ENCODE results near the gene ANKRD63.

ANKRD63 gene

DNA sequence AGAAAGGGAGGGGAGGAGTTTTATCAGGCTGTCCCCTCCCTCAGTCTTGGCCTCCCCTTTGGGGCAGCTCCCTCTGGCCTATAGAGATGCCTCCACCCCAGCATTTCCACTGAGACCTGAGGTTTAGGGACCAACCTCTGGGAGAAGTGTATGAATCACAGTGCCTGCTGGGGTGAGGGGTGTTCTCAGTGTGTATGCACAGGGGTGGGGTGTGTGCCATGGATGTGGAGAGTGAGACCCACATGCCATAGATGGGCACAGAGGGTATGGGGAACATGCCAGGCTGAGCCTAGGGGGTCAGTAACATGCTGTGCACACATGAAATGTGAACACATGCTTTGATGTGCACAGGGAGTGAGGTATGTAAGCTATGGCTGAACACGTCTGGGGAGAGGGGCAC, 12.4 kb upstream of the ANKRD63 start:
- DNase-seq, result no peak

DNA sequence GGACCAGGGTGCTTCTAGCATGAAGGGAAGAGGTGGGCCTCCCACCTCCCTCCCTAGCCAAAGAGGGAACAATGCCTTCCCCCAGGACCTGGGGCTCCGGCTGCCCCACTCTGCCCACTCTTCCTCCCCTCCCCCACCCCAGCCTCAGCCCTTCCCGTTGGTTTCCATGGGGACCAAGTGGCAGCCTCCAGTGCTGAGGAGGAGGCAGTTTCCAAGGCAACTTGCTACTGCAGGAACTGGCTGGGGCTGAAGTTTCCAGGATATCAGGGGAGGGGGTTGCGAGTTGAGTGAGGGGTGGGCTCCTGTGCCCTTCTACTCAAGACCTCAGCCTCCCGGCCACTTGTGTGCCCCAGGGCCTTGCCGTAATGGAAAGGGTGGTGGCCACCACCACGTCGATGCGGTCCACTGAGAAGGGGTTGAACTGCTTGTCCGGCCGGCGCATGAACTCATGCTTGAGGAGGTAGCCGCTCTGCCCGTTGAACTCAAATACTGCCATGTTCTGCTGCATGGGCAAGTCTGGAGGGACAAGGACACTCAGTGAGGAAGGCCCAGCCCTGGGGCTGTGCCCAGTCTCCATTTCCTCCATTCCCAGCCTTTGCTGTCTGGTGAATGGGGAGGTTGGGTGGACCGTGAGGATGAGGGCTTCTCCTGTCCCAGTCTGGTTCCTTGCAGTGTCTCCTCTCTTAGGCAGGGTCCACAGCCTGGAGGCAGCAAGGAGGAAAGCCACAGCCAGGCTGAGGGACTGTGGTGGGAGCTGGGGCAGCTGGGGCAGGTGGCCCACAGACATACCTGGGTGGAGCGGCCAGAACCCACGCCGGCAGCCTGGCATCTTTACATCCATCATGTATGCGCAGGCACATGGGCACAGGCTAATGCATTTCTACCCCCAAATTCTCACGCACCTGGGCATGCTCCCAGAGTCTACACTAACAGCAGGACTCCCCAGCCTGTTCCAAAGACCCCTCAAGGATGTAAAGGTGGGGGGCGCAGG, 11.3 kb upstream of the ANKRD63 start:
- no peak for DNase-seq

DNA sequence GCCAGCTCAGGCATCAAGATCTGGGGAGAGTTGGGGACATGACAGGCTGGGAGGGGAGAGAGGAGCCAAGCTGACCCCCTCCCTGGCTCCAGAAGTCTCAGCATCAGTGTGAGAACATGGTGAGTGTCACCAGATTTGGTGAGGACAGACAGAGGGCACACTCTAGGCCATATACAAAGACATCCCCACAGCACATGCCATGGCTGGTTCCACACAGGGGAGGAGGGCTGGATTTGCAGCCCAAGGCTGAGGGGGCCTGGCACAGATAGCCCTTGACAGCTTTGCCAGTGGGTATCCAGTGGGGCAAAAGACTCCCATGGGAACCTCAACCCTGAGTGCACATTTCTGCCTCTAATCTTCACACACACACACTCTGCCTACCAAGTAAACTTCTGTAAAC, 10.1 kb upstream of the ANKRD63 start:
- DNase-seq, result no peak

DNA sequence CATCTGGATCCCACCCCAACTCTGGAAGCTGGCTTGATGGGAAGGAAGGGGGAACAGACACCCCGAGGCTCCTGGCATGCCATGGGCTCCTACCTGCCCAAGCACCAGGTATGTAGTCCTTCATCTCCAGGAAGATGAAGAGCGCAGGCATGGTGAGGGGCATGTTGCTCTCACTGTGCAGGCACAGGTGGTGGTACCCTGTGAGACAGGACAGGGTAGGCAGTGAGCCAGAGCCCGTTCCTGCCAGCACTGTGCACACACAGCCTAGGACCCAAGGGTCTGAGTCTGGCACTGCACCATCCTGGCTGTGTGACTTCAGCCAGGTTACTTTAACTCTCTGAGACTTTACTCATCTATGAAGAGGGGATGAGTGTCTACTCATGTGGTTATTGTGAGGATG, 9.4 kb upstream of the ANKRD63 start:
- DNase-seq, result no peak

DNA sequence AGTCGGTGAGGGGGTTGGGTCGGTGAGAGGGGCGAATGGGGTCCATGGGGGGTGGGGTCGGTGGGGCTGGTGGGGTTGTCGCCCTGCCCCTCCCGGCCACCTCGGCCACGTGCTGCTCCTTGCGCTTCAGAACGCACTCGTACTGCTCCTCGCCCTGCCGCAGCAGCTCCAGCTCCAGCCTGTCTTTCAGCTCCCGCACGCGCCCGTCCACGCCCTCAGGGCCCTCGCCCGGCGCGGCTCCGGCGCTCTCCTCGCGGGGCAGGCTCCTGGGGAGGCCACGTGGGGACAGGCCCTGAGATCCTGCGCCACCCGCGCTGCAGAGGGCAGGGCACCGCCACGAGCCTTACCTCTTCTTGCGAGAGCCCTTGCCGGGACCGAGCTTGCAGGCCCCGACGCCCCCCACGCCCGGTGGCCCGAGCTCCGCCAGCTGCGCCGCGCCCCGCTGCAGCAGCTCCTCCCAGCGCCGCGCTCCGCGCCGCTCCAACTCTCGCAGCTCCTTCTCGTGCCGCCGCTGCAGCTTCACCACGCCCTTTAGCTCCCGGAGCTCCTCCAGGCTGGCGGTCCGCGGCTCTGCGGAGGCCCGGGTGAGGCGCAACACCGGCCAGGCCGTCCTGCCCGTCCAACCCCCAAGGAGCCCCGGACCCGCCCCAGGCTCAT, 8.2 kb upstream of the ANKRD63 start:
- DNase-seq, result no peak

DNA sequence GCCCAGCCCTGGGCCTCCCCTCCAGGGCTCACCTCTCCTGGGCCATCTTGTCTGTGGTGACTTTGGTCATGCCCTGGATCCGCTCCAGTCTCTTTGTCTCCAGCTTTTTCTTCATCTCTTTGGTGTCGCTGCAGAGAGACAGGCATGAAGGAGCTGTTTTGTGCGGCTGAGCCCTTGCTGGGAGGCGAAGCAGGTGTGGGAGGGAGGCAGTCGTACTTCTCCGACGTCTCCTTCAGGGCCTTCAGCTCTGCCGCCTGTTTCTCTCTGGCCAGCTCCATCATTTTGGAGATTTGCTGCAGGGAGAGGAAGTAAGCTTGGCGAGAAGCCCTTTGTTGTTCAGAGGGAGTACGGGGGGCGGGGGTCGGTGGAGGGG, 7.7 kb upstream of the ANKRD63 start:
- no peak for DNase-seq

DNA sequence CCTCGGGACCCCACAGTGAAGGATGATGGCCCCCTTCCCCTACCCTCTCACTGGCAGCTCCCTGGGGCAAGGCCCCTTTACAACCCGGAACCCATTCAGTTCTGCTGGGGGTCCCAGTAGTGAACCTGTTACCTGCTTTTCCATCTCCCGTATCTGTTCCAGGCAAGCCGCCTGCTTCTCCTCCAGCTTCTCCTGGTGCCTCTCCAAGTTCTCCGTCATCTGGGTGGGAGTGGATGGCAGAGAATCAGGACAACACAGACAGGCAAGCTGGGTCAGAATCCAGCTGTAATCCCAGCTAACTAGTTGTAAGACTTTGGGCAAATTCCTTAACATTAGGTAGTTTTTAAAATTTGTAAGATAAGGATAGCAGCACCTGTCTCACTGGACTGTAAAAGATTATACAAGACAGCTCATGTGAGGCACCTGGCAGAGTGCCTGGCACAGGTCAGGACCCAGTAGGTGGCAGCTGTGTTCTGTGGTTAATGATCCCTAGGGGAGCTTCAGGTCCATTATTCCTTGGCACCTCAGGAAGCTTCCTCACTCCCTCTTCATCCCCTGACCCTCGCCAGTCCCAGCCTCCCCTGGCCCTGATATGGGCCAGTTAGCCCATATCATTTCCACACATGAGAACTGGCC, 6.4 kb upstream of the ANKRD63 start:
- no peak for DNase-seq

DNA sequence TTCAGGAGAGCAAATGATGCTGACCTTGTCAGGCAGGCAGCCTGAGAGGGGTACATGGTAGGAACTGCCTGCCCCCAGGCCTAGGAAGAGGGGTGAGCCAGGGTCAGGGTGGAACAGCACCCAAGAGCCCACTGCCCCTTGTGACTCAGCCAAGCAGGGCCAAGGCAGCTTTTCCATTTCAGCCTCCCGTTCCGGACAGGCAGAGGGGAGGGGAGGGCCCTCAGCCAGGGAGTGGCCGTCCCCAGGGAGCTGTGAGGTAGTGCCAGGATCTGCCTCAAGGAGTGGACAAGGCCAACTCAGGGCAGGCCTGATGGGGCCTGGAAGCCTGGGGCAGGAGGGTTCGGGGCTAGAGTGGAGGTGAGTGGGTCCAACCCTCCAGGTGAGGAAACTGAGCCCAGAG, 5.1 kb upstream of the ANKRD63 start:
- no peak for DNase-seq

DNA sequence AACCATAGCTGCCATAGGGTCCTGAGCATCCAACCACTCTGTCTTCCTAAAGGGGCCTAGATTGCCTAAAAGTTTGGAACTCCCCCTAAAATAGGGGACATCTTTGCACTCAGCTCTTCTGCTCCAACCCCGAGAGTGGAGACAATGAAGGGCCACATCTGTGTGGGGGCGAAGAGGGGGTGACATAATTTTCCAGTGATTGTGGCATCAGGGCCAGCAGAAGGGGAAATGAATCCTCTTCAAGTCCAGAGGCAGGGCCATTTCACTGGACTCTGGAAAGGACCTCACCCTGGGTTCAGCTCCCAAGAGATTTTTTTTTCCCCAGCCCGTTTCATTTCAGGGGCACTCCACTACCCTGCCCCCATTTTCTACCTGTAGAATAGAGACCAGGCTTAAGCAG, 4.6 kb upstream of the ANKRD63 start:
- no peak for DNase-seq

DNA sequence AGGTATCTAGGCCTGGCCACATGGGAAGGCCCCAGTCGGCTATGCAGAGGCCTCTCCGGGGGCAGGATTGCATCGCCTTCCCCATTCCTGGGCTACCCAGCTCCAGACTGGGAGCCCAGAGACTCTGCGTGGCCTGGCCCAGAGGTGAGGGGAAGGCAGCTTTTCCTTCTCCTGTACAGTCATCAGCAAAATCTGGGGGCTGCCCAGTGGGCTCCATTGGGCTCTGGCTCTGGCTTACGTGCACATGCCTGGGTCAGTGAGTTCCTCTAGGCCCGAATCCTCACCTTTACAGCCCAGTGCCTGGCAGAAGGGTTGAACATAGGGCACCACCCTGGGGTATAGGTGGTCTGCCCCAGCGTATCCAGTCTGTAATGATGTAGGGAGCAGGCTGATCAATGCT, 3.9 kb upstream of the ANKRD63 start:
- no peak for DNase-seq

DNA sequence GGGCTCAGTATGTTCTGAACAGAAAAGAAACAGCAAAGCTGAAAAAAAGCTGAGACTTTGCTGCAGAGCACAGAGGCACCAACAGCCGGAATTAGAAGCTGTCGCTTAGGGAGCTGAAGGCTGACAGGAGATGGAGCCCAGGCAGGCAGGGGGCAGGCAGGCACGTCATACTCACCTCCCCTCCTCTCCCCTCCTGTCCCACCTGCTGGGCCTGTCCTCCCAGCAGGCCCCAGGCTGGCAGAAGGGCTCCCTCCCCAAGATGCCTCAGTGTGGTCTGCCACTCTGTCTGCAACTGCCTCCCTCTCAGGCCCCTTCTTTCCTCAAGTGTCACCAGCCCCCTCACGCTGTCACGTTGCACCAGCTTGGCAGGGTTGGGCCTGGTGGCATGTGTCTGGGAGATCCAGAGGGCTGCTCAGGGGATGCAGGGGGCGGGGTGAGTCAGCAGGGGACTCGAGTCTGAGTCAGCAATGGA, 3.2 kb upstream of the ANKRD63 start:
- no peak for DNase-seq

DNA sequence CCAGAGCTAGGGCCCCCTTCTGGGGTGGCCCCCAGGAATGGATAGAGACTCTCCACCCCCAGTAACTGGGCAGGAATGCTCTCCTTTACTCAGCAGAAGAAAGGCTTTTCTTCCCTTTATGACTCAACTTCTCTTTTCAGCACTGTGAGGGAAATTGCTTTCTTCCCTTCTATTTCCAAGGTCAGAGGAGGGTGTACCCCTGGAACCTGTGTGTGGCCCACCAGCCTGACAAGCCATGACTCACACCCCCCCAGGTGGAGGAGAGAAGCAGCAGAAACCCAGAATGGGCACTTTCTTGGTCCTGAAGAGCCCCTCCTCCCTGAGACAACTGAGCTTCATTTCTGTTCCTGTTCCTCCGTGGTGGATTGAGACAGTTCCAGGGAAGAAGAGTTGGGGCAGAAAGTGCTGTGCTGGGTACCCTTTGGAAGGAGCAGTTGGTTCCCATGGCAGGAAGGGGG, 2.7 kb upstream of the ANKRD63 start:
- DNase-seq, result no peak

DNA sequence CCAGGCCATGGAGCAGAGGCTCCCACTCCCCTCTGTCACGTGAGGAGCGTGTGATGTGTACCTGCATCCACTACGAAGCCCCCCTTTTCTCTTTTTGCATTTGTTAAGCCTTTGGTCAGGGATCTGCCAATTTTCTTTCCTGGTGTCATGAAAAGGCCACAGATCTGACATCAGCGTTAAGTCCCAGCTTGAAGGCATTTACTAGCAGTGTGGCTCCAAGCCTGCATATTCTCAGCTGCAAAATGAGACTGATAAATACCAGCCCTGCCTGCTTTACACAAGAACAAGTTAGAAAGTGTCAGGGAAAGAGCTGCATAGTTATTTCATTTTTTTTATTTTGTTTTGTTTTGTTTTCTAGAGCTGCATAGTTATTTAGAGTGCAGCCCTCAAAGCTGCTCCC, 2.3 kb upstream of the ANKRD63 start:
- no peak for DNase-seq

DNA sequence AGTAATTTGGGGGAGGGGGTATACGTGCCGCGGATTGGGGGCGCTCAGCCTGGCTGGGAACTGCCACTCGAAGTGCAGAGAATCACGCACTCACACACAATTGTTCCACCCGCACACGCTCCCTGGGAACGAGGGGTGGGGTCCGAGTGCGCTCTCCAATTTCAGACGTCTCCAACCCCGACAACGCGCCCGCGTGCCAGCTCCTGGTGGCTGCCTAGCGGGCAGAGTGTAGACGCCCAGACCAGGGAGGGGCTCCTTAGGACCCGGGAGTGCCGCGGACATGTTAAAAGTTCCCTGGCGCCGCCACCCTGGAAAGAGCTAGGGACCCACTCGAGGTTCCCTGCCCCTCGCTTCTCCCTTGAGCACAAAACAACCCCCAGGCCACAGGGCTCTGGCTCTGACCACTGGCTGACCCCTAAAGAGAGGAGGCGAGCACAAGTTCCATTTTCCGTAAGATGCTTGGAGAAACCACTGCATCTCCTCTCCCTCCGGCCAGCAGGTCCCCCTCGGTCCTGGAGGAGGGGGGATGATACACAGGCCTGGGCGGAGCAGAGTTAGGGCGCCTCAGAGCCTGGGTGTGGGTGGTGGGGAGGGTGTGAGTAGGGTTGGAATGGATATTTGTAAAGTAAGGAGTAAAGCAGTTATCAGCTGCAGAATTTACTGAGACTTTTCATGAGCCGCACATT, 894 bp upstream of the ANKRD63 start:
- DNase-seq, result no peak

DNA sequence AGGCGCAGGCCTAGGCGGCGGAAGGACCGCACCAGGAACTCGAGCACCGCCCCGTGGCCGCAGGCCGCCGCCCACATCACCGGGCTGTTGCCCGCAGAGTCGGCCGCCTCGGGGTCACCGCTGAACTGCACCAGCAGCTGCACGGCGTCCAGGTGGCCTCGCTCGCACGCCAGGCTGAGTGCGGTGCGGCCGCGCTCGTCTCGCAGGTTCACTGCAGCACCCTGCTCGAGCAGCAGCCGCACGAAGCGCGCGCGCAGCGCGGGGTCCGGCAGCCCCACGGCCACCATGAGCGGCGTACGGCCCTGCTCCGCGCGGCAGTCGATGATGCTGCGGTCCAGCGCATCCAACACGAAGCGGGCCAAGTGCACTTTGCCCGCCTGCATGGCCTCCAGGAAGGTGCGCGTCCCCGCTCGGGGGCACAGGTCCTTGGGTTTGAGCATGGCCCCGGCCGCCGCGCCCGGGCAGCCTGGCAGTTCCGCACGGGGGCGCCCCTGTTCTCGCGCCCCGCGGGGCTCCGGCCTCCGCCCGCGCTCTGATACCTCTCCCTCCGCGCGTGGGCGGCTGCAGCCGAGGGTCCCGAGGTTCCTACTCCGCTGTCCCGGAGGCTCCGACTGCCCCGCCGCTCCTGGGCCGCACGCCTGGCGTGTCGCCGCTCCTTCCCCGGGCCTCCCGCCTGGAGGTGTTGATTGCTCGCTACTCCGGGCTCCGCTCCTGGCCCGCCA, 556 bp downstream of the ANKRD63 start:
- no peak for DNase-seq

DNA sequence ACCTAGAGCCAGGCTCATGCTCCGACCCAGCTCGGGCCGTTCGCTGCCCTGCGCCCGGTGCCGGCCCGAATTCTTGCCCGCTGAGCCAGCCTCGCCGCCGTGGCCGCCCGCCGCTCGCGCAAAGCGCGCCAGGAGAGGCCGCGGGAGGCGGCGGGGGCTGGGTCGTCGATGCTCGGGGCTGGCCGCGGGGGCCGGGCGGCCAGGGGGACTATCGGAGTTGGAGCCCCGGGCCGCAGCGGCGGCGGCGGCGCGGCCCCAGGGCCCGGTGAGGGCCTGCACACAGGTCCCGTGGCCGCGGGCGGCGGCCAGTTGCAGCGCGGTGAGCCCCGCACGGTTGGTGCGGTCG, 1.1 kb downstream of the ANKRD63 start:
- DNase-seq, result no peak

DNA sequence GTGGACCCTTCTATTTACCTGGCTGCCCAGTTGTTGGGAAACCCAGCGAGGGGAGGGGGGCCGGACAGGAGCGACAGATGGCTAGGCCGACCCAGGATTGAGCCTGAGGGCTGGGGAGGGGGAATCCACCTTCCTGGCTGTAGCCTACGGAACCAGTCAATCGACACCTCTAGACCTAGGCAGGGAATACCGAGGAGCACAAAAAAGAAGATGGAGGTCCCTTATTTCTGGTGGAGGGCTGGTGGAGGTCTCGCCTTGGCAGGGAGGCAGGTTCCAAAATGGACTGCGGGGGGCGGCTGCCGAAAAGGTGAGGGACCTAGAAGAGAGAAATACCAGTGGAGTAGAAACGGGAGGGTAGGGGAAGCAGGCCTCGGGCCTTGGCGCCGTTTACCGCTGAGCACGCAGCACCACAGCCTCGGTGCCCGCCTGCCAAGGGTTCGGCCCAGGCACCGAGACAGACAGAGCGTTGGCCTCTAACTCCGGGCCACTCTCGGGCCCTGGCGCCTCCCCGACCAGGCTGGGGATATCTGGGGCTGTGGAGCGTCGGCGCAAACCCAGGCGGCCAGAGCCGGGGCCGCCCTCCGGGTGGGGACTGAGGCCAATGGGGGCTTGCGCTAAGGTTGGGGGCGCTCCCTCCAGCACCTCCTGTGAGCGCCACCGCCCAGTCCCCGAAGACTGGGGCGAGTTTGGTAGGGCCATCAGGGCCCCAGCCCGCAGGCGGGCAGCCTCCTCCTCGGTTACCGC, 1.6 kb downstream of the ANKRD63 start:
- no peak for DNase-seq

DNA sequence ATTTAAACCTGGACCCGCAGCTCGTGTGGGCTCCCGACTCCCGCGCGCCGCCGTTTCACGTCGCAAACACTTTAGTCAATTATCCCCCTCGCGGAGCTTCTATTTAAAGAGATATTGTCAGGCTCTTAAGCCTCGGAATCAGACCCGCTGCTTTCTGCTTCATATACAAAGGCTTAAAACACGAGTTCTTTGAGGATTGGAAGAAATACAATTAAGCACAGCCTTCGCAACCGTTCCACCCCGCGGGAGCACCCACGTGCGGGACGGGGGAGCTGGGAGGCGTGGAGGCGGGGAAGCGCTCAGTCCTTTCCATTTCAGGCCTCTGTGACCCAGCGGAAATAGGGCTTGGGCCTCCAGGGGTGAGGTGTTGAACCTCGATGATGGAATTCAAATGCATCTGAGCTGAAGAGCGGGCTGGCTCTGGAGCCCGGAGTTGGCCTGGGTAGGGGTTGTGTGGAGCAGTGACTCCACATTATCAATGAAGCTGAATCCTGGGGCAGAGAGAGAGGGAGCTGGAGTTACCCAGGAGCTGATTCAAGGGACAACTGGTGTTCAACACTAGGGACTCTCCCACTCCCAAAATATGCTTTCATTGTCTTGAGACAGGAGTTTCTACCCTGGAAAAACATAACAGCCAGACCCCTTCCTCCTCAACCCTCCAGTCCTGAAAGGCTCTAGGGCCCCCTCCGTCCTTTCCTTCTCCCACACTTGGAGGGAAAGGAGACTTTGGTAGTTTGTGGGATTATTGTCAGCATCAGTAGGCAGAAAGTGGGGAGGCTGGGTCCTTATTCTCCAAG, 2.4 kb downstream of the ANKRD63 start:
- no peak for DNase-seq

DNA sequence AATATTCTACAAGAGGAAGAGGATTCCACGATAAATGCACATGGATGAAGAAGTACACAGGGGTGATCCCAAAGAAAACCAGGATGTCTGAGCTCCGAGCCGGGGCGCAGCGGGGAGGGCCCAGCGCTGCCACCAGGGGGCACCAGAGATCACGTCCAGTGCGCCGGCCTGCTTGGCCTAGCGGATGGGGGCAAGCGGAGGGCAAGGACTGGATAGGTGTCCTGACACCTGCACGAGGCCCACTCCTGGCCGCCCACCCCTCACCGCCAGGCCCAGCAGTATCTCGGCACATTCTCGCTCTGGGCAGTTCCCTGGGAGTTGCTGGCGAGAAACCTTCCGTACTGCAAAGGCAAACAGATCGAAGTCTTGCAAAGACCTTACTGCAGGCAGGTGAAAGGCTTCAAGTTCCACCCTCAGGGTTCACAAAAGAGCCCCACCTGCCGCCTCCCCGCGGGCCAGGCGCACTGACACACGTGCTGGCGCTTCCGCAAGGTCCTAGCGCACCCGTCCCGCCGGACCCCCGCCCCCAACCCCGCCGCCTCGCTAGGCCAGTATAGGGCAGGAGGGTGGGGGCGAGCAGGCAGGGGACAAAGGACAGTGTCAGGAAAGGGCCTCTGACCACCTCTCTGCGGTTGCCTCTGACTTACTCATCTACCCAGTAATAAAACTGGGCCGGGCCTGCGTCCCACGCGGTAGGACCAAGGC, 3.3 kb downstream of the ANKRD63 start:
- no peak for DNase-seq

DNA sequence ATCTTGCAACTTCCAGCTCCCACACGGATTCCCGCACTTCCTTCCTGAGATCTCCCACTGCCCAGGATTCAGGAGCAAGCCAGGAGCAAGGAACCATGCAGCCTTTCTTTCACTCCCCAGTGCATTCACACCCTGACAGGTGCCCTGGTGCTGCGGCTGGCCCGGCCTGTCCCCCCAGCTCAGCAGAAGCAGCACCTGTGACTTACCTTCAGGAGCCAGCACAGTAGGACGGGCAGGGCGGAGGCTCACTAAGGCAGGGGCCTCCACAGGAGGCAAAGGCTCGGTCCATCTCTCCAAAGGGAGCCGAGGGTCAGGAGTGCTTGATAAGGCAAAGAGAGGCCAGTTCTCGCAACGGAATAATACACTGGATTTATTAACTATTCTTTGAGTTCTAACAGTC, 4.8 kb downstream of the ANKRD63 start:
- no peak for DNase-seq

All from NCI-H524 treated with DMSO at 0.1 percent for 48 hours (cell line).